ENCODE results near the gene CHAC1. TPM values are rescaled to one million over a fixed set of nuclear protein-coding genes. Genes with fewer than 3 reads are reported as not detected.

Gene CHAC1
- total RNA-seq, 1 donor from 2014 or later, result 14.3 TPM

- TF ChIP-seq, protein P1, sequence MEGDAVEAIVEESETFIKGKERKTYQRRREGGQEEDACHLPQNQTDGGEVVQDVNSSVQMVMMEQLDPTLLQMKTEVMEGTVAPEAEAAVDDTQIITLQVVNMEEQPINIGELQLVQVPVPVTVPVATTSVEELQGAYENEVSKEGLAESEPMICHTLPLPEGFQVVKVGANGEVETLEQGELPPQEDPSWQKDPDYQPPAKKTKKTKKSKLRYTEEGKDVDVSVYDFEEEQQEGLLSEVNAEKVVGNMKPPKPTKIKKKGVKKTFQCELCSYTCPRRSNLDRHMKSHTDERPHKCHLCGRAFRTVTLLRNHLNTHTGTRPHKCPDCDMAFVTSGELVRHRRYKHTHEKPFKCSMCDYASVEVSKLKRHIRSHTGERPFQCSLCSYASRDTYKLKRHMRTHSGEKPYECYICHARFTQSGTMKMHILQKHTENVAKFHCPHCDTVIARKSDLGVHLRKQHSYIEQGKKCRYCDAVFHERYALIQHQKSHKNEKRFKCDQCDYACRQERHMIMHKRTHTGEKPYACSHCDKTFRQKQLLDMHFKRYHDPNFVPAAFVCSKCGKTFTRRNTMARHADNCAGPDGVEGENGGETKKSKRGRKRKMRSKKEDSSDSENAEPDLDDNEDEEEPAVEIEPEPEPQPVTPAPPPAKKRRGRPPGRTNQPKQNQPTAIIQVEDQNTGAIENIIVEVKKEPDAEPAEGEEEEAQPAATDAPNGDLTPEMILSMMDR (conservative IDR thresholded peaks at IDR 0.05; ENCODE audit: low read depth, low read length), result no peak
- no peak for DNase-seq (ENCODE audit: low read depth)
- no peak overlapping the region for H3K4me3 ChIP-seq (ENCODE audit: low read depth, low read length)
These were observed 24.9 kb downstream of the CHAC1 start for GRCh38 chr15:40978141-40978540.

- no peak overlapping the region for H3K4me3 ChIP-seq (ENCODE audit: low read depth, low read length)
- DNase-seq (ENCODE audit: low read depth), result no peak
- TF ChIP-seq, protein P1 (conservative IDR thresholded peaks at IDR 0.05; ENCODE audit: low read depth, low read length), result no peak
These were observed 25.3 kb downstream of the CHAC1 start for GRCh38 chr15:40978562-40978961.

- TF ChIP-seq, protein P1 (conservative IDR thresholded peaks at IDR 0.05; ENCODE audit: low read depth, low read length), result no peak
- DNase-seq (ENCODE audit: low read depth), result no peak
- H3K4me3 ChIP-seq (ENCODE audit: low read depth, low read length), result no peak overlapping the region
These were observed 27.9 kb downstream of the CHAC1 start for GRCh38 chr15:40981186-40981585.

DNA sequence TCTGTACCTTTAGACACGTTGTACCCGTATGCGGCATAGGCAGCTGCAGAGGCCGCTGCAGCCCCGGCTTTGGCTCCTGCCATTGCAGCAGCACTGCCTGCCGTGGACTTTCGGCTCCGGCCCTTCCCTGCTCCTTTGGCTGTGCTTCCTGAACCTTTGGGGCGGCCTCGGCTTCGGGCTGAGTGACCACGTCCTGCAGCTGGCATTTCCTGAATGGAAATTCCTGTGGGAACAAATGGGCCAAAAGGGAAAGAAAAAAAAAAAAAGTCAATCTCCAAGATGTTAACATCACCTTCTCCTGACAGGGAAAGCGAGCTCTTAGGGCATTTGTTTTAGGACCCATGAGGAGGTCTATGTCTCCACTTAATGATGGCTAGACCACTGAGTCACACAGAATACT is 29.6 kb downstream of the CHAC1 start:
- TF ChIP-seq, protein P1 (conservative IDR thresholded peaks at IDR 0.05; ENCODE audit: low read depth, low read length), result no peak
- no peak for DNase-seq (ENCODE audit: low read depth)
- no peak overlapping the region for H3K4me3 ChIP-seq (ENCODE audit: low read depth, low read length)

GRCh38 chr15:40984406-40984805 is 31.1 kb downstream of the CHAC1 start:
- H3K4me3 ChIP-seq (ENCODE audit: low read depth, low read length), result no peak overlapping the region
- TF ChIP-seq, protein P1 (conservative IDR thresholded peaks at IDR 0.05; ENCODE audit: low read depth, low read length), result no peak
- DNase-seq (ENCODE audit: low read depth), result no peak

DNA sequence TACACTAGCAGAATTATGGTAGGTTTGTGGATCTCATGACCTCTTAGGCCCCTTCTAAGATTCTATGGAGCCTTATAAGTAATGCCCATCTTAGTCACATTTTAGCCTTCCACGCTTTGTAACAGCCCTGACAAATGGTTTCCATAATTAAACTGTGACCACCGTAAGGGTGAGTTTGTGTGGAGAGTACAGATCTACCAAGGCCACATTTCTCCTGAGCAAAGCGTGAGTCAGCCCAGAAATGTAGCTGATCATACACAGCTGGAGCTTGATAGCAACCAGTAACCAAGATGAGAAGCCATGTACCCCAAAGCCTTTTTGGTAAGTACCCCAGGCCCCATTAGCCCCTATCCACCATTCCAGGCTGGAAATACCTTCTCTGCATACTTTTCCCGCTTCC is 31.7 kb downstream of the CHAC1 start:
- TF ChIP-seq, protein P1 (conservative IDR thresholded peaks at IDR 0.05; ENCODE audit: low read depth, low read length), result no peak
- no peak for DNase-seq (ENCODE audit: low read depth)
- no peak overlapping the region for H3K4me3 ChIP-seq (ENCODE audit: low read depth, low read length)

DNA sequence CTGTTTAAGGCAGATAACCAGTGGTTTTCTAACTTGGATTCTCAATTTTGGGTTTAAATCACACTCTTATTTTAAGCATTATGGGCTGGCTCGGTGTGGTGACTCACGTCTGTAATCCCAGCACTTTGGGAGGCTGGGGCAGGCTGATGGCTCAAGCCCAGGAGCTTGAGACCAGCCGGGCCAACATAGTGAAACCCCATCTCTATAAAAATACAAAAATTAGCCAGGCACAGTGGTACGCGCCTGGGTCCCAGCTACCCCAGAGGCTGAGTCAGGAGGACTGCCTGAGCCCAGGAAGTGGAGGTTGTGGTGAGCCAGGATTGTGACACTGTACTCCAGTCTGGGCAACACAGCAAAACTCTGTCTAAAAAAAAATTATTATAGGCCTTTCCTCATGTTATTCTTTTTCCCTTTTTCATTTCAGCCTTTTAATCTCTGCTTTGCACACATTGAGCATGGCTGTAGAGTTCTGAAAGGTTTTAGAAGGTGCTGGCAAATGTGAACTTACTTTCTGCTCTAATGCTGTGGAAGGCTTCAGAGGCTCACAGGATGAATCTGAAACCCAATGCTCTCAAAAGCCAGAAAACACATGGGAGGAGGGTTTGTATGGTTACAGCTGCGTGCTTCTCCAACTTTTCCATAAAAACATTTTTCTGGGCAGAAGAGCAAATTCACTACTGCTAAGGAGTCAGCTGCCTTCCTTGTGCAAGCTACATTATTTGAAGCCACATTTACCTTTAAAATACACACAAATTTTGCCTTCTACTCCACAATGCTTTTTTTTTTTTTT is 32.5 kb downstream of the CHAC1 start:
- H3K4me3 ChIP-seq (ENCODE audit: low read depth, low read length), result no peak overlapping the region
- TF ChIP-seq, protein P1 (conservative IDR thresholded peaks at IDR 0.05; ENCODE audit: low read depth, low read length), result no peak
- DNase-seq (ENCODE audit: low read depth), result no peak
